Neural cell (in vitro differentiated cells): Measurements from ENCODE around the gene ZFYVE1. TPM values are rescaled to one million over a fixed set of nuclear protein-coding genes. Genes with fewer than 3 reads are reported as not detected.

Experiments used
- H2AFZ ChIP-seq: fragments of 200-600, 300-800 bp; sonication (generic), shearing (Covaris generic); 2 replicates; pipeline ENCODE4 v1.6.0; 2014; ENCODE audit warnings: low read depth, mild to moderate bottlenecking, antibody characterized with exemption, low read length, moderate library complexity
- H3F3A ChIP-seq: fragments of 200-600 bp; shearing (Covaris generic); 2 replicates; pipeline ENCODE4 v1.6.1; 2016; ENCODE audit warnings: mild to moderate bottlenecking, moderate library complexity, mixed read lengths, antibody characterized with exemption, low read length; ENCODE audit not compliant: insufficient read depth, poor library complexity, severe bottlenecking
- H3K27ac ChIP-seq: fragments of 200-600, 300-800 bp; sonication (generic), shearing (Covaris generic); 2 replicates; pipeline ENCODE4 v1.5.1; 2014; ENCODE audit warnings: mild to moderate bottlenecking, low read length, moderate library complexity
- H3K27me3 ChIP-seq: fragments of 300-800, 200-600 bp; sonication (generic), shearing (Covaris generic); 2 replicates; pipeline ENCODE4 v1.6.0; 2014; ENCODE audit warnings: mild to moderate bottlenecking, low read depth, low read length, moderate library complexity; ENCODE audit not compliant: insufficient read depth
- H3K36me3 ChIP-seq: fragments of 300-800, 200-600 bp; sonication (generic), shearing (Covaris generic); 2 replicates; pipeline ENCODE4 v1.5.1; 2014; ENCODE audit warnings: mild to moderate bottlenecking, antibody characterized with exemption, low read length, moderate library complexity; ENCODE audit not compliant: insufficient read depth
- H3K4me2 ChIP-seq: fragments of 300-800, 200-600 bp; sonication (generic), shearing (Covaris generic); 2 replicates; pipeline ENCODE4 v1.6.0; 2014; ENCODE audit warnings: mild to moderate bottlenecking, low read length
- H3K4me3 ChIP-seq: fragments of 300-800, 200-600 bp; sonication (generic), shearing (Covaris generic); 2 replicates; pipeline ENCODE4 v1.5.1; 2014; ENCODE audit warnings: mild to moderate bottlenecking, low read length, moderate library complexity
- H3K79me2 ChIP-seq: fragments of 200-600 bp; shearing (Covaris generic); replicated peaks from 2 replicates; pipeline ENCODE4 v1.6.0; 2014; ENCODE audit warnings: mild to moderate bottlenecking, low read length, moderate library complexity; ENCODE audit not compliant: insufficient read depth
- H3K9ac ChIP-seq: fragments of 300-800, 200-600 bp; sonication (generic), shearing (Covaris generic); 2 replicates; pipeline ENCODE4 v1.6.1; 2016; ENCODE audit warnings: mild to moderate bottlenecking, low read length, mixed read lengths
- H3K9me2 ChIP-seq: fragments of 200-600 bp; shearing (Covaris generic); 2 replicates; pipeline ENCODE4 v1.6.1; 2016; ENCODE audit warnings: mild to moderate bottlenecking, low read length, mixed read lengths; ENCODE audit not compliant: insufficient read depth
- H3K9me3 ChIP-seq: fragments of 200-600, 300-800 bp; sonication (generic), shearing (Covaris generic); 2 replicates; pipeline ENCODE4 v1.6.1; 2016; ENCODE audit warnings: mild to moderate bottlenecking, mixed run types, low read length, moderate library complexity, mixed read lengths
- H4K20me1 ChIP-seq: fragments of 200-600 bp; shearing (Covaris generic); 2 replicates; pipeline ENCODE4 v1.6.1; 2016; ENCODE audit warnings: mild to moderate bottlenecking, mixed run types; ENCODE audit not compliant: insufficient read depth
- EP300 ChIP-seq: fragments of 450-650 bp; conservative IDR thresholded peaks from 2 replicates; pipeline ENCODE4 v1.6.1; 2014; ENCODE audit warnings: antibody characterized with exemption, mild to moderate bottlenecking, moderate library complexity; ENCODE audit not compliant: poor library complexity, severe bottlenecking
- EZH2 ChIP-seq: fragments of 200-600, 300-800 bp; shearing (Covaris generic), sonication (generic); IDR thresholded peaks from 2 replicates; pipeline ENCODE4 v1.6.1; 2014; ENCODE audit warnings: antibody characterized with exemption, low read length, borderline replicate concordance, mild to moderate bottlenecking; ENCODE audit not compliant: insufficient read depth, poor library complexity, severe bottlenecking
- MXI1 ChIP-seq: fragments of 450-650 bp; conservative IDR thresholded peaks from 2 replicates; pipeline ENCODE4 v1.6.1; 2014; ENCODE audit warnings: antibody characterized with exemption, mild to moderate bottlenecking; ENCODE audit not compliant: poor library complexity, severe bottlenecking
- POLR2AphosphoS5 ChIP-seq: IDR thresholded peaks from 2 replicates; pipeline ENCODE4 v1.6.1; 2012
- RAD21 ChIP-seq: fragments of 450-650 bp; conservative IDR thresholded peaks from 2 replicates; pipeline ENCODE4 v1.6.1; 2014; ENCODE audit warnings: antibody characterized with exemption, mild to moderate bottlenecking, moderate library complexity
- SMC3 ChIP-seq: fragments of 450-650 bp; conservative IDR thresholded peaks from 2 replicates; pipeline ENCODE4 v1.6.1; 2014; ENCODE audit warnings: antibody characterized with exemption, mild to moderate bottlenecking, moderate library complexity; ENCODE audit not compliant: poor library complexity
- TAF1 ChIP-seq: IDR thresholded peaks from 2 replicates; pipeline ENCODE4 v1.6.1; 2012; ENCODE audit warnings: low read depth
- polyA plus RNA-seq: library from polyadenylated mRNA; depleted of rRNA; stranded (reverse); fragments of >200 nt; gene quantifications from 2 replicates; pipeline ENCODE4 v1.2.3, GENCODE V29; 2014
- TF ChIP-seq, protein P1 (sequence below): fragments of 450-650 bp; IDR thresholded peaks from 2 replicates; pipeline ENCODE4 v1.5.1; 2014; ENCODE audit warnings: antibody characterized with exemption, mild to moderate bottlenecking, moderate library complexity; ENCODE audit not compliant: poor library complexity, severe bottlenecking
- TF ChIP-seq, protein P2 (sequence below): IDR thresholded peaks from 2 replicates; pipeline ENCODE4 v1.6.1; 2012; ENCODE audit warnings: borderline replicate concordance

ZFYVE1 gene
- polyA plus RNA-seq, 1 donor from 2014 or later = 13.1 TPM

DNA sequence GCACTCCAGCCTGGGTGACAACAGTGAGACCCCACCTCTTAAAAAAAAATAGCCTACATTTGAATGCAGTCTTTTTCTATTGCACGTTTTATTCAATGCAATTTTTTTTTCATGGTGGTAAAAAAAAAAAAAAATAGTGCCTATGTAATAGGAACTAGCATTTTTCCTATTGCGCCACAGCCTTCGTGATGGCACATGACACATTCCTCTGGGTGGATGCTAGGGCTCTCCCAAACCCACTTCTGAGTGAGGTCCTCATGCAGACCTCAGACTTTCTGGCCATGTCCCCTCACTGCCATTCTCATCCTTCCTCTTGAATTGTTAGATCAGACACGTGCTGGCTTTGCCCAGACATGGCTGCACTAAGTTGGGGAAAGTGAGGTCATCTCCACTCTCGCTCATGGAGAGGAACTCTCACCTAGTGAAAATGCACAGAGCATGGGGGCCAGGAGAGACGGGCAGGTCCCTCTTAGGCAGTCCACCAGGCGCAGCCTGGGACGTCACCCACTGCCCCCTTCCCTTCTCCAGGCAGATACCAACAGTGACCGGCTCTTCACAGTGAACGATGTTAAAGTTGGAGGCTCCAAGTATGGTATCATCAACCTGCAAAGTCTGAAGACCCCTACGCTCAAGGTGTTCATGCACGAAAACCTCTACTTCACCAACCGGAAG, 81.4 kb downstream of the ZFYVE1 start:
- H3K79me2 ChIP-seq = no peaks in the 10 kb centered on the region
- no peaks in the 10 kb centered on the region for H3K9me3 ChIP-seq
- no peaks in the 10 kb centered on the region for H3K9me2 ChIP-seq
- no peaks in the 10 kb centered on the region for H4K20me1 ChIP-seq
- H3K9ac ChIP-seq = no peak overlapping the region
- H3F3A ChIP-seq = no peaks in the 10 kb centered on the region
- no peak overlapping the region for H3K27ac ChIP-seq
- no peak overlapping the region for H3K4me3 ChIP-seq
- no peaks in the 10 kb centered on the region for H3K27me3 ChIP-seq
- no peak overlapping the region for H2AFZ ChIP-seq
- H3K36me3 ChIP-seq = no peaks in the 10 kb centered on the region
- TF ChIP-seq POLR2AphosphoS5 (no peak), SMC3 (no peak), EP300 (no peak), TAF1 (no peak), EZH2 (no peak), MXI1 (no peak), RAD21 (no peak)
- TF ChIP-seq, protein P1, sequence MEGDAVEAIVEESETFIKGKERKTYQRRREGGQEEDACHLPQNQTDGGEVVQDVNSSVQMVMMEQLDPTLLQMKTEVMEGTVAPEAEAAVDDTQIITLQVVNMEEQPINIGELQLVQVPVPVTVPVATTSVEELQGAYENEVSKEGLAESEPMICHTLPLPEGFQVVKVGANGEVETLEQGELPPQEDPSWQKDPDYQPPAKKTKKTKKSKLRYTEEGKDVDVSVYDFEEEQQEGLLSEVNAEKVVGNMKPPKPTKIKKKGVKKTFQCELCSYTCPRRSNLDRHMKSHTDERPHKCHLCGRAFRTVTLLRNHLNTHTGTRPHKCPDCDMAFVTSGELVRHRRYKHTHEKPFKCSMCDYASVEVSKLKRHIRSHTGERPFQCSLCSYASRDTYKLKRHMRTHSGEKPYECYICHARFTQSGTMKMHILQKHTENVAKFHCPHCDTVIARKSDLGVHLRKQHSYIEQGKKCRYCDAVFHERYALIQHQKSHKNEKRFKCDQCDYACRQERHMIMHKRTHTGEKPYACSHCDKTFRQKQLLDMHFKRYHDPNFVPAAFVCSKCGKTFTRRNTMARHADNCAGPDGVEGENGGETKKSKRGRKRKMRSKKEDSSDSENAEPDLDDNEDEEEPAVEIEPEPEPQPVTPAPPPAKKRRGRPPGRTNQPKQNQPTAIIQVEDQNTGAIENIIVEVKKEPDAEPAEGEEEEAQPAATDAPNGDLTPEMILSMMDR = no peak
- TF ChIP-seq, protein P2, sequence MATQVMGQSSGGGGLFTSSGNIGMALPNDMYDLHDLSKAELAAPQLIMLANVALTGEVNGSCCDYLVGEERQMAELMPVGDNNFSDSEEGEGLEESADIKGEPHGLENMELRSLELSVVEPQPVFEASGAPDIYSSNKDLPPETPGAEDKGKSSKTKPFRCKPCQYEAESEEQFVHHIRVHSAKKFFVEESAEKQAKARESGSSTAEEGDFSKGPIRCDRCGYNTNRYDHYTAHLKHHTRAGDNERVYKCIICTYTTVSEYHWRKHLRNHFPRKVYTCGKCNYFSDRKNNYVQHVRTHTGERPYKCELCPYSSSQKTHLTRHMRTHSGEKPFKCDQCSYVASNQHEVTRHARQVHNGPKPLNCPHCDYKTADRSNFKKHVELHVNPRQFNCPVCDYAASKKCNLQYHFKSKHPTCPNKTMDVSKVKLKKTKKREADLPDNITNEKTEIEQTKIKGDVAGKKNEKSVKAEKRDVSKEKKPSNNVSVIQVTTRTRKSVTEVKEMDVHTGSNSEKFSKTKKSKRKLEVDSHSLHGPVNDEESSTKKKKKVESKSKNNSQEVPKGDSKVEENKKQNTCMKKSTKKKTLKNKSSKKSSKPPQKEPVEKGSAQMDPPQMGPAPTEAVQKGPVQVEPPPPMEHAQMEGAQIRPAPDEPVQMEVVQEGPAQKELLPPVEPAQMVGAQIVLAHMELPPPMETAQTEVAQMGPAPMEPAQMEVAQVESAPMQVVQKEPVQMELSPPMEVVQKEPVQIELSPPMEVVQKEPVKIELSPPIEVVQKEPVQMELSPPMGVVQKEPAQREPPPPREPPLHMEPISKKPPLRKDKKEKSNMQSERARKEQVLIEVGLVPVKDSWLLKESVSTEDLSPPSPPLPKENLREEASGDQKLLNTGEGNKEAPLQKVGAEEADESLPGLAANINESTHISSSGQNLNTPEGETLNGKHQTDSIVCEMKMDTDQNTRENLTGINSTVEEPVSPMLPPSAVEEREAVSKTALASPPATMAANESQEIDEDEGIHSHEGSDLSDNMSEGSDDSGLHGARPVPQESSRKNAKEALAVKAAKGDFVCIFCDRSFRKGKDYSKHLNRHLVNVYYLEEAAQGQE = no peak
- H3K4me2 ChIP-seq = no peak overlapping the region

DNA sequence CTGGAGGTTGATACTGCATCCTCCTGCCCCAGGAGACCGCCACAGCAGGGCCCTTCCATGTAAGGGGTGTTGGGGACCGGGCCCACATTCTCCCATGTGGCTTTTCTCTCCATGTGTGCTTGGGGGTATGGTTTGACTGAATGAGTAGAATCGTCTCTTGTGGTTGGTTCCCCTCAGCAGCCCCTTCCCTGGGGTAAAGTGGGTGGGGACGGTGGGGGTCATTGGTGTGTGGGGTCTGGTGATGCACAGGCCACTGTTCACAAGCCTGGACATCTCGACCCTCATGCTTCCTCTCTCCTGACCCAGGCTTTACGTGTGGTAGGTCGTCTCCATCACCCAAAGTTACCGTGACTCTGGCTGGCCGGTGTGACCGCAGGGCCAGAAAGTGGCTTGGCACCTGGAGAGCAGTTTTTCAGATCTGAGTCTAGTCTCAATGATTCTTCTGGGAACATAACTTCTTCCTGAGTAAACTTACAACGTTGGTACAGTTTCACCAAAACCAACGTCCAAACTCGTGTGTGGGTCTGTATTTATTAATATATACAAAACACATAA, 83.0 kb downstream of the ZFYVE1 start:
- Histone ChIP-seq H3F3A (no peaks in the 10 kb centered on the region), H3K27me3 (no peaks in the 10 kb centered on the region), H3K9ac (no peak overlapping the region), H3K9me3 (no peaks in the 10 kb centered on the region), H3K9me2 (no peaks in the 10 kb centered on the region), H3K27ac (no peak overlapping the region), H3K4me3 (no peak overlapping the region), H4K20me1 (no peaks in the 10 kb centered on the region), H3K79me2 (no peaks in the 10 kb centered on the region), H2AFZ (no peak overlapping the region), H3K36me3 (no peaks in the 10 kb centered on the region), H3K4me2 (no peak overlapping the region)
- TF ChIP-seq EP300 (no peak), POLR2AphosphoS5 (no peak), TAF1 (no peak), EZH2 (no peak), SMC3 (no peak), MXI1 (no peak)
- TF ChIP-seq, protein P2 = no peak
- TF ChIP-seq, protein P1 = no peak
